GM10266 (cell line): Measurements from ENCODE around the gene ITPKB.

ENCODE experiments used
- DNase-seq: peaks from one replicate; pipeline ENCODE4 v3.0.0; 2012; ENCODE audit errors: extremely low spot score
- TF ChIP-seq, protein P1 (sequence below): IDR thresholded peaks from 2 replicates; pipeline ENCODE4 v1.5.1; 2012; ENCODE audit warnings: mild to moderate bottlenecking, low read depth; ENCODE audit not compliant: control insufficient read depth, insufficient read depth; ENCODE audit errors: missing control alignments

The ITPKB gene

DNA sequence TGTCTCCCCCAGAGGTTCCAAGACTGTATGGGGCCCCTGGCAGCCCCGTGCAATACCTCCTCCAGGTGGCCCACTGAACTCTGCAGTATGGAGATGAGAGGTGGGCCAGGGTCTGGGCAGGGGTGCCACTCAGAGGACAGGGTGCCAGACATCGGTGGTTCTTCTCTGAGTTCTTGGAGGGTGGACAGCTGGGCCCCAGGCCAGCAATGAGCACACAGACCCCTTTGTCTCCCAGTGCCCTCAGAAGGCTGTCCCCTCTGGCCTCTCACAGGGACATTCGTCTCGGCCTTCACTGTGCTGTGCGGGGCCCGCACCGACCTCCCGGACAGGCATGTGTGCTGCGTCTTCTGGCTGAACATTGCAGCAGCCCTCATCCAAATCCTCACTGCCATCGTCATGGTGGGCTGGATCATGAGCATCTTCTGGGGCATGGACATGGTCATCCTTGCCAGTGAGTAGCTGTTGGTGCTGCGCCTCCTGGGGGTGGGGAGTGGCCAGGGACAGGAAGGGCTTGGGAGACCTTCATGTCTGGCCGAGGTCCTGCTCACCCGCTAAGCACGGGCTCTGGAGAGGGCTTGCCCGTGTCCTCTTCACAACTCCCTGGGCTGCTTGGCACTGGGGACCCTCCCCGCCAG lies 142.4 kb downstream of the ITPKB start:
- no peak for DNase-seq
- TF ChIP-seq, protein P1, sequence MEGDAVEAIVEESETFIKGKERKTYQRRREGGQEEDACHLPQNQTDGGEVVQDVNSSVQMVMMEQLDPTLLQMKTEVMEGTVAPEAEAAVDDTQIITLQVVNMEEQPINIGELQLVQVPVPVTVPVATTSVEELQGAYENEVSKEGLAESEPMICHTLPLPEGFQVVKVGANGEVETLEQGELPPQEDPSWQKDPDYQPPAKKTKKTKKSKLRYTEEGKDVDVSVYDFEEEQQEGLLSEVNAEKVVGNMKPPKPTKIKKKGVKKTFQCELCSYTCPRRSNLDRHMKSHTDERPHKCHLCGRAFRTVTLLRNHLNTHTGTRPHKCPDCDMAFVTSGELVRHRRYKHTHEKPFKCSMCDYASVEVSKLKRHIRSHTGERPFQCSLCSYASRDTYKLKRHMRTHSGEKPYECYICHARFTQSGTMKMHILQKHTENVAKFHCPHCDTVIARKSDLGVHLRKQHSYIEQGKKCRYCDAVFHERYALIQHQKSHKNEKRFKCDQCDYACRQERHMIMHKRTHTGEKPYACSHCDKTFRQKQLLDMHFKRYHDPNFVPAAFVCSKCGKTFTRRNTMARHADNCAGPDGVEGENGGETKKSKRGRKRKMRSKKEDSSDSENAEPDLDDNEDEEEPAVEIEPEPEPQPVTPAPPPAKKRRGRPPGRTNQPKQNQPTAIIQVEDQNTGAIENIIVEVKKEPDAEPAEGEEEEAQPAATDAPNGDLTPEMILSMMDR = no peak

DNA sequence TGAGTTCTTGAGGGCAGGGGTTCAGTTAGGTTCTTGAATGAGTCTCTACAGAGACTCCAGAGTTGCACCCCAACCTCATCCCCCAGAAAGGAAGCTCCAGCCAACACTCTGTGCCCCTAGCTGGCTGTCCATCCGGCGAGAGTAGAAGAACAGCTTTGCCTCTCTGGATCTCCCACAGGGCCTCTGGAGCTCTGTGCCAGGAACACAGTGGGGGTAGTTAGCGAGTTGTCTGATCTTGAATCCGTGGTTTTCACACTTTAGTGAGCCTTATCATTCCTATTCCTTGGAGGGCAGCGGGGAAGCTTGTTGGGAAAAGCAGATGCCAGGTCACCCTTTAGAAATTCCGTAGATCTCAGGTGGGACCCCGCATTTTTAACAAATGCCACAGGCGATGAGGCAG lies 145.5 kb downstream of the ITPKB start:
- no peak for DNase-seq
- TF ChIP-seq, protein P1 = no peak

DNA sequence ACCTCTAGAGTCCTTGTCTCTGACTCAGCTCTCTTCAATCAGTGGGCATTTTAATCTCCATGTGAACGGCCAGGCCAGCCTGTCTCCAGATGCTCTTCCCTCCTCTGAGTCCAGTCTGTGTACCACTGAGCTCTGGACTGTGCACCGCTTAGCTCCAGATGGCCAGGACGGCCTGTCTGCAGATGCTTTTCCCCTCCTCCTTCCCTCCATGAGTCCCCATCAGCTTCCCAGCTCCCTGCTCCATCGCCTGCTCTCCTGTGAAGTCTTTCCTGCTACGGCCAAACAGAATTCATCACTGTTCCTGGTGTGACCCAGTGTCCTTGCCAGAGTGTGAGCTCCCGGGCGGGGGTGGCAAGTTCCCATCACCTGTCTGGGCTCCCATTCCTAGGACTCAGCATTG lies 148.5 kb downstream of the ITPKB start:
- TF ChIP-seq, protein P1 = no peak
- DNase-seq = no peak

DNA sequence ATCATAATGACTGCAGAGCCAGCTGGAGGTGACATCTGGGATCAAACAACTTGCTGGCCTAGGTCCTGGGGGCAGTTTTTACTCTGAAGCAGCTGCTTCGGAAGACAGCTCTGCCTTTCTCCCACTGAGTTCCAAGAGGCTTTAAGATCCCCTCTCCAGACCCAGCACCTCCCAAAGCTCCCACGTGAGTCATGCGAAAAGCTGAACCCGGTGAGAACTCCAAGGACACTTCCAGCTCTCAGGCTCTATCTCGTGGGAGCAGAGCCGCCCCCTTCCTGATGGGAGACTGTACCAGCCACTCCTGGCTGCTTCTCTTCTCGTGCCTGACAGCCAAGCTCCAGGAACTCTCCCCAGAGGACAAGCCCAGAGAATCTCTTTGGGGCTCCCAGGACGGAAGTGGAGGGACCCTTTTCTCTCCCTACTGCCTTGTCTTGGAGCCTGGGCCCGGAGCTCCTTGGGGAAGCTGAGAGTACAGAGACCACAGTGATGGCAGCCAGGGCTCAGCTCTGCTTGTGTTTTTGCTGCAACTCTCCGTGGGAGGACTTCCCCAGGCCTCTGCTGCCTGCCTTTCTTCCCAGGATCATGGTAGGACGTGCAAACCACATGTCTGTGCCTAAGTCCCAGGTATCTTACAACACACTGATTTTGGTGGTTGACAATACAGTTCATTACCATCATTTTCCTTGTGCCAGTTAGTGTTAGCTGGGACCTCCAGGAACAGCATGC lies 149.9 kb downstream of the ITPKB start:
- TF ChIP-seq, protein P1 = no peak
- DNase-seq = no peak

DNA sequence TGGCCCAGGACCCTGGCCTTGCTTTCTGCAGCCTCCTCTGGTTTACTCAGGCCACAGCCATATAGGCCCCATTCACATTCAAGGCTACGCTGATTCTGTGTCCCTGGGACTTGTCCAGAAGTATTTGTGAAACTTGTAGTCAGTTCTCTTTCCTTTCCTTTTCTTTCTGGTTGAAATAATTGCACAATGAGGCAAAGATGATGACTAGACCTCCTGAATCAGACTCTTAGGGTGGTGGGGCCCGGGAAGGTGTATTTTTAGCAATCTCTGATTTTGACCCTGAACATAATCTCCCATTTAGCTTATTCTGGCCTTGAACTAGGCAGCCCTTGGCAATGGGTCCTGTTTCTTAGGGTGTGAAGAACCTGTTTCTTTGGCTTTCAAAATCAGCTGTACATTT lies 150.6 kb downstream of the ITPKB start:
- DNase-seq = no peak
- TF ChIP-seq, protein P1 = no peak

DNA sequence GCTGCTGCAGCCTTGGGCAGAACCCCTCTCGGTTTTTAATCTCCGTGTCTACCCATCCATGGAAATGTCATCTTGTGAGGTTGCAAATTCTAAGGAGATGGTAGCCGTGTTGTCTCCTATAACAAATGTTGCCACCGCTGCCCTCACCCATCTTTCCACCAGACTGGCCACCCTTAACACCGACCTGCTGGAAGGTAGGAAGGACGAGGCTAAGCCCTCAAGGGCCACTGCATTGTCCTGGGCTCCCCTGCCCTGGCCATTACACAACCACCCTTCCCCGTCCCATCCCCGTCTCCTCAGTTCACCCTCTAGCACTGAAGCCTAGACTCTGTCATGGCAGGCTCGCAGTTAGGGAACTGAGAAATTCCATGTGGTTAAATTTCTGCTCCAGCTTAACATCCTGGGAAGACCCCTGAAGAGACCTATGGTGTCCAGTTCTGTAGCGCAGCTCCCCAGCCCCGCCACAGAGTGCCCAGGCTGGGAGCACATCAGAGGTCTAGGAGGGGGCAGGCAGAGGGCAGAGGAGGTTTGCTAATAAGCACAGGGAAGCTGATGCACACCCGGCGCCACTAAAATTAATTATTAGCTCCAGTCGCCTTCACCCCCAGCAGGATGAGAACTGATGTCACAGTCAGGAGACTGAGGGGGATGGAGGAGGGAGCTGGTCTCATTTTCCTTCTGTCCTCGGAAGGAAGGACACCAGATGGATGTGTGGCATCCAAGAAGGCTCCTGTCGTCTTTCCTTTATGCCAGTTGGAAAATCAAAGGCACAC lies 152.2 kb downstream of the ITPKB start:
- TF ChIP-seq, protein P1 = no peak
- no peak for DNase-seq
